B cell (primary cell): Measurements from ENCODE around the gene POMGNT1.

ENCODE experiments used
- EZH2 ChIP-seq: IDR thresholded peaks from 2 replicates; pipeline ENCODE4 v1.6.1; 2012; ENCODE audit warnings: borderline replicate concordance, low read depth, mild to moderate bottlenecking, moderate library complexity, low read length; ENCODE audit not compliant: insufficient read depth, poor library complexity, severe bottlenecking
- TF ChIP-seq, protein P1 (sequence below): fragments of 200-600 bp; IDR thresholded peaks from one replicate; pipeline ENCODE4 v1.8.0; 2022; ENCODE audit warnings: antibody characterized with exemption, mild to moderate bottlenecking

DNA sequence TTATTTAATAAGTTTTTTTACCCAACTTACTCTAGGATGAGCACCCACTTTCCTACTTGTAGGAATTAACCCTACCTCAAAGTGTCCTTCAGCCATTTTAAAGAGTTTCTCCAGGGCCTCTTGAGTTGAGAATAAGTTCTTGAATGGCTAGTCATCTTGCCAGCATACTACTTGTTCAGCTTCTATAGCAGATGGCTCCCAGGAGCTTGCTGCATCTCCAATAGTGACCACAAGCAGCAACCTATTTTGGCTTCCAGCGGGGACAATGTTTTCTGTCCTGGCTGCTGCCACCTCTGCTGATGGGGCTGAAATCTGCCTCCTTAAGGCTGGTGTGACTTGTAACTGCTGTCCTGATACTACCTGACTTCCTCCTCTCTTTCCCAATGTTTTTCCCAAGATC is 45.0 kb downstream of the POMGNT1 start:
- TF ChIP-seq, protein P1, sequence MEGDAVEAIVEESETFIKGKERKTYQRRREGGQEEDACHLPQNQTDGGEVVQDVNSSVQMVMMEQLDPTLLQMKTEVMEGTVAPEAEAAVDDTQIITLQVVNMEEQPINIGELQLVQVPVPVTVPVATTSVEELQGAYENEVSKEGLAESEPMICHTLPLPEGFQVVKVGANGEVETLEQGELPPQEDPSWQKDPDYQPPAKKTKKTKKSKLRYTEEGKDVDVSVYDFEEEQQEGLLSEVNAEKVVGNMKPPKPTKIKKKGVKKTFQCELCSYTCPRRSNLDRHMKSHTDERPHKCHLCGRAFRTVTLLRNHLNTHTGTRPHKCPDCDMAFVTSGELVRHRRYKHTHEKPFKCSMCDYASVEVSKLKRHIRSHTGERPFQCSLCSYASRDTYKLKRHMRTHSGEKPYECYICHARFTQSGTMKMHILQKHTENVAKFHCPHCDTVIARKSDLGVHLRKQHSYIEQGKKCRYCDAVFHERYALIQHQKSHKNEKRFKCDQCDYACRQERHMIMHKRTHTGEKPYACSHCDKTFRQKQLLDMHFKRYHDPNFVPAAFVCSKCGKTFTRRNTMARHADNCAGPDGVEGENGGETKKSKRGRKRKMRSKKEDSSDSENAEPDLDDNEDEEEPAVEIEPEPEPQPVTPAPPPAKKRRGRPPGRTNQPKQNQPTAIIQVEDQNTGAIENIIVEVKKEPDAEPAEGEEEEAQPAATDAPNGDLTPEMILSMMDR: no peak
- TF ChIP-seq EZH2: no peak
